GM21423 (cell line): Measurements from ENCODE around the gene MSX2.
"Not testable (repeated sequence)": the region's sequence is repeated elsewhere in the genome, so short reads cannot be mapped to it uniquely, and the experiment has no call there.

Source experiments
- ATAC-seq: cut with Tn5 transposase; IDR thresholded peaks from one replicate; pipeline ENCODE4 v1.9.1; 2021; ENCODE audit warnings: mild to moderate bottlenecking, moderate library complexity; ENCODE audit not compliant: unreplicated experiment

MSX2 gene

DNA sequence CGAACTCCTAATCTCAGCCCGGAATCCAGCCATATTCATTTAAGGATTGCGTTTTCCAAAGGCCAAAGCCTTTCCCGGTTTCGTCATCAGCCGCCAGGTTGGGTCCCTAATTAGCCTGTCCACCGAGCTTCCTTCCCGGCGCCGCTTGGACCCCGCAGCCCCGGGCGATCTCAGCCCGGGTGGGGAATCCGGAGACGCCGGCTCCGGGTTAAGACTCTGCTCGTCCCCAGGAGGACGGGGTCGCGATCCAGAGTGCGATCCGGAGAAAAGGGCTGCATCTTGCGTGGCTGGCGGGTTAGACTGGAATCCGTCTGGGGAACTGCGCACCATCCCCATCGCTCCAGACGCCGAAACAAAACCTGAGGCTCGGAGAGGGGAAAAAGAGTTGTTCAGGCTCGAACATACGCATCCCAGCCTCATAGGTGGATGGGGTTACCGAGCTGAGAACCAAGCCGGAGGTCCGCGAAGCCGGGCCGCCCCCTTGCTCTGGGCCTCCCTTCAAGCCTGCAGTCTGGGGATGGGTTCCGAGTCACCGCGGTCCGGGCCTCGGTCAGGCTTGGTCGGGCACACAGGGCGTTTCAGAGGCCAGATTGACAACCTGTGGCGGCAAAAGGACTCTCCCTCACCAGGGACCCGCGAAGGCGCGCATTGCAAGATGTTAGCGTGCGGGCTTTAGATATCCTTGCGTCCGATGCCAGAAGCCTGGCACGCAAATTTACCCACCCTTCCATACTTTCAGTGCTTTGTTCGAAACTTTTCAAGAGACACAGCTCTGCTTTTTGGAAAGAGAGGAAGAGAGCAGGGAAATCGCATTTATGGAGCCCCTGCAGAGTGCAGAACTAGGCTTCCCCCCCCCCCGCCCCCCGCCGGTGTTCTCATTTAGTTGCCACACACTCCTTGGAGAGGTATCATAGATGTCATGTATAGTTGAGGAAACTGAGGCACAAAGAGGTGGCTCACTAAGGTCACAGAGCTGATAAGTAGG lies 7.9 kb downstream of the MSX2 start:
- ATAC-seq: no peak

DNA sequence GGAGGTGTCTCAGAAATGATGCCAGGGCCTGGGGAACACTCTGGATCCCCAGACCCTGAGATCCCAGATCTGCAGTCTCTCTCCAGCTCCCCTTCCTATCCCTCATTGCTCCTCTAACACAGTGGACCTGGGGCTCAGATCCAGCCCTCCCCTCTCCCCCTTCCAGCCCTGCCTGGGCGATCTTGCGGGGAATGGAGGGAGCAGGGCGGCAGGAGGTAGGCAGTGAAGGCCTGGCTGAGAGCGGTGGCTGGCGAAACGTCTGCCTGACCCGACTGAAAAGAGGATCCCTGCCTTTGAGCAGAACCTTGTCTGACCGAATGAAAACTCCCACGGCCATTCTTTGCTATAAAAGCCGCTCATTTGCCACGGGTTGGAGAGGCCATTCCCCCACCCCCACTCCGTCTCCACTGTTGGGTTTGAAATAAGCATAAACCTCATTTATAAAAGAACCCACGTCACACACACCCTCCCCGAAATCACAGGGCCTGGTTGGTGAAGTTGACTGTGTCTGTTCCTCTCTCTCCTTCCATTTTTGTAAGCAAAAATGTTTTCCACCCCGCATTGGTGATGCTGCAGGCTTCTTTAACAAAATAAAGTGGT lies 8.8 kb downstream of the MSX2 start:
- ATAC-seq: no peak

DNA sequence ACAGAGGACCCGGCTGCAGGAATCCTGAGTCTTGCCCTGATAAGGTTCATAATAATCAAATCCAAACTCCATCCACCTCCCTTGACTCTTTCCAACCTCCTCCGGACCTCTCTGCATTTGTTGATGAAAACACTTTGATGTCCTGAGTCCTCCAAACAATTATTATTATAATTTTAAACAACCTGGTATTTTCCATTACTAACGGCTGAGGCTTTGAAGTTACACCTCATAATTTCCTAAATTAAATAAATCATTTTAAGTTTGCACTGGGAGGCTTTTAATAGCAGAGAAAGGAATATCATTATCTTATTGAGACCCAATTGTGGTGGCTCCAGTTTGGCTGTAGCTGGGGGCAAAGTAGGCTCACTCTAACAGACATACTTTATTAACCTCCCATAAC lies 9.5 kb downstream of the MSX2 start:
- no peak for ATAC-seq

DNA sequence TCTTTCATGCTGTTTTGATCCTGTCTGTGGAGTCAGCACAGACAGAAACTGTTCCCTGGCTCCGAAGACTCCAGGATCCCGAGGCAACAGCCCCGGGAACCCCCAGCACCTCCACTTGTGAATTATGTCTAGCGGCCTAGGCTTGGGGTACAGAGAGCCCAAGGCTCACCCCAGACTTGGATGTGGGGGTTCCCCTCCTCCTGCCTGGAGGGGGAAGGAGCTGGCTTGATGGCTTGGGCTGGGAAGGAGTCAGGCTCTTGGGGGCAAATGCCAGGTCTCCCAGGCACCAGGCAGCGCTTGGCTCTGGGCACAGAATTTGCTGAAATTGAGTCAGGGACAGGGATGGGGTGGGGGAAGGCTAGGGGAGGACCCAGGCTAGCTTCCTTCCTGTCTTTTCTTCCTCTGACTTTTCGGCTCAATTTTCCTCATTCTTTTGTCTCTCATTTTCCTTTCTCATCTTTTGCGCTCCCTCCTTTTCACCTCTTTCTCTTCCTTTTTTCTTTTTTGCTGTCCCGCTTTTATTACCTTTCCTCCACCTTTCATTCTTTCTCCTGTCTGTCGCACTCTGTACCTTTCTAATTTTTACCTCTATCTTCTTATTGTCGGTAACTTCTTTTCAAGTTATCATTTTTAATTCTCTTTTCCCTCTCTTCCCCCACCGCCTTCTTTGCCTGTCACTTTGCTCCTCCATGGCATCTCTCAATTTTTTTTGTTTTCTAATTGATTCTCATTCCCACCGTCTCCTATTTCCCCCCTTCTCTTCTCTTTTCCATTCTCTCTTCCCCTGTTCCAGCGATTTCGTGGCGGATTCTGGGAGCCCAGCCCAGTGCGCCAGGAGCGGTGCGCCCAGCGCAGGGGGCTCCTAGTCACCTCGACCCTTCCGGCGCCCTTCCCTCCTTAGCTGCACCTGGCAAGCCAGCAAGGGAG lies 10.5 kb downstream of the MSX2 start:
- ATAC-seq: no peak

DNA sequence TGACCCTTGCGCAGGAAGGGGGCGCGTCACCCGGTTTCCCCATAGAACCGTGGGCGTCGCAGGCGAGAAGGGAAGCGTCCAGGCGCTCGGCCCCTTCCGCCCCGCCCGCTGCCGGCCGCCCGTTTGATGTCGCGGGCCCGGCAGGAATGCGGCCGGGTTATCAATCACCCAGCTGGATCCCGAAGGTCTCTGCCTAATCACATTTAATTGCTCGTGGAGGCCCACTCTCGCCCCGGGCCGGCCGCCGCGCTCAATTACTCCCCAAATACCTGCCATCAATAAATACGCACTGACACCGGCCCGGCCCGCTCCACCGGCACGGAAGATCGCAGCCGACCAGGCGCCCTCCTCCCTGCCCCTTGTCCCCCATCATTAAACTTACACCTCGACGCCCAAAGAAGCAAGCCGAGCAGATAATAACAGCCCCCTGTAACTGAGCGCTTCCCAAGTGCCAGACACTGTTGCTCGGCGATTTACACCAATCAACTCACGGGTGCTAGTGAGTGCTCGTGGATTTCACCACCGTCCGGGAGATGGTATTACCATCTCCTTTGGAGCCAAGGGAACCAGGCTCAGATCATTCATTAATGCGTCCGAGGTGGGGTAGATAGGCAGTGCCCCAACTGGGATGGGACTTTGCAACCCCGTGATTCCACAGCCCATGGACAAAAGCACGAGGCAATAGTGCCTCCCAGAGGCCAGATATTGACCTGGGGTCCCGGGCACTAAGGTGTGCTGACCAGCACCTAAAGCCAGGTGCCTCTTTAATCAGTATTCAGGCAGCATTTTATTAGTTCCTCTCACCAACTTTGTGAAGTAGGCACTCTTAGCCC lies 11.3 kb downstream of the MSX2 start:
- ATAC-seq: no peak

DNA sequence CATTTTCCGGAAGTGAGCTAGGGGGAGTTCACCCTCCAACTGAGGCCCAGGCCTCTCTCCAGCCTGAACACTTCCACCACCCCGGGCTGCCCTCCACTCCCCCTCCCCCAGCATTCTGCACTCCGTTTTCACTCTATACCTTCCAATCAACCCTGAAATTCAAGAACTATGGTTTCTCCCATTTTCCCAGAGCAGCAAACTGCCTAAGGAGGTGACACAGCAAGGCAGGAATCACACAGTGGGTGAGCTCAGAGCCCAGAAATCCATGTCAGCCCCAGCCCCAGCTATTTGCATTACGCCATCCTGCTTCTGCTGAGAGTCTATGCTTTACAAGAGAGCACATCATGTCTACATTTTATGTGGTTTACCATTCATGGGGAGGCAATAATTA lies 11.9 kb downstream of the MSX2 start:
- ATAC-seq: no peak

DNA sequence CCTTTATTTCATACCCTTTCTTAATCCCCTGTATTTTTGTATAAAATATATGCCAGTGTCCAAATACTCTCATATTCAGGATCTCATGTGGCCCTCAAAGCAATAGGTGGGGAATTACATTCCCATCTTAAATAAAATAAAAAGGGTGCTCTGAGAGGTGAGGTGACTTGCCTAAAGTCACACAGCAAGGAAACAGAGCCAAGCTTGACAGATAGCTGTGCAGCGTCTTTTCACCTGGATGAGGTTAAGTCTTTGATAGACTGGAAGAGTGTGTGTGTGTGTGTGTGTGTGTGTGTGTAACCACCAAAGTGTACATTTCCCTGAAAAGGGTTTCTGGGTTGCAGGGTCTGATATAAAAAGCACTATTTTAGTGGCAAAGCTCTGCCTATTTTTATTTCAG lies 12.4 kb downstream of the MSX2 start:
- ATAC-seq: no peak

DNA sequence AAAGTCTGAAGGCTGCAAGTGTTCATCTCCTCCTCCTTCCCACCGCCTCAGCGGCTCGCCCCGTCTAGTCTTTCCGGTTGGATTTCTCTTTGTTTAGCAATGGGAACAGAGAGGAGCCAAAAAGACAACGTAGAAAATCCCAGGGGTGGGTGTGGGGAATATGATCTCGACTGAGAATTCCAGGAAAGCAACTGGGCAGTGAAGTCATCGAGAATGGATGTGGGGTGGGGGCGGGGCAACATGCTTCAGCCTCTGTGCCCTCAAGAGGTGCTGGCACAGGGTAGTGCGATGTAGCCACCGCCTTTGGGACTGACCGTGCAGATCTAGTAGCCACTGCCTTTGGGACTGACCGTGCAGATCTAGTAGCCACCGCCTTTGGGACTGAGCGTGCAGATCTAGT lies 12.9 kb downstream of the MSX2 start:
- ATAC-seq: no peak

DNA sequence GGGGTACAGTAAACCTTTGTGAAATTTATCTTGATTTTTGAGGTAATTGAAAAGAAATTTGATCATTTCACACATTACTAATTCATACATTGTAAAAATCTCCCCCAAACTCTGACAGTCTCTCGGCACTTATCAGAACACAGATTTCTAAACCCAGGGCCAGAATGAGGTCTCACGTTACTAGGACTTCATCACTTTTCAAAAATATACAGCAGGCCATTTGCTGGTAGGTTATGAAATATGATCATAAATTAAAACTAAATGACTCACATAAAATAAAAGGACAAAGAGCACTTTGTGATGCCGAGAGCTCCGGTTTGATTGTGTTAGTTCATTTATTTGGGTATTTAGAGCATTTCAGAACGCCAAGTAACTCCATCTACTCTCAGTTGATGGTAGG lies 17.0 kb downstream of the MSX2 start:
- no peak for ATAC-seq

DNA sequence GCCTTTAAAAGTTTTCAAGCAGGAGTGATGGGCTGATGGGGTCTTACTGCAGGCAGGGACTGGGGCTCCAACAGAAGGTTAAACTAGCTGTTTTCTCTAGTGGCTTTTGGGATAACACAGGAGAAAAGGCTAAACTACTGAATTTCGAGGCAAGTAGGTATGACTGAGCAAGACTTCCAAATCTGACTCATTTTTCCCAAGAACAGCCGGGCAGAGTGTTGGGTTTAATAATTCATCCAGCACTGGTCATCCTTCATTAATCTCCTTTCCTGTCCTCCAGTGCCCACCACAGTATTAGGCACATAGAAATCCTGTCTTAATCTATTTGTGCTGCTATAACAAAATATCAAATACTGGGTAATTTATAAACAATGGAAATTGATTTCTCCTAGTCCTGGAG lies 20.5 kb downstream of the MSX2 start:
- ATAC-seq: no peak

DNA sequence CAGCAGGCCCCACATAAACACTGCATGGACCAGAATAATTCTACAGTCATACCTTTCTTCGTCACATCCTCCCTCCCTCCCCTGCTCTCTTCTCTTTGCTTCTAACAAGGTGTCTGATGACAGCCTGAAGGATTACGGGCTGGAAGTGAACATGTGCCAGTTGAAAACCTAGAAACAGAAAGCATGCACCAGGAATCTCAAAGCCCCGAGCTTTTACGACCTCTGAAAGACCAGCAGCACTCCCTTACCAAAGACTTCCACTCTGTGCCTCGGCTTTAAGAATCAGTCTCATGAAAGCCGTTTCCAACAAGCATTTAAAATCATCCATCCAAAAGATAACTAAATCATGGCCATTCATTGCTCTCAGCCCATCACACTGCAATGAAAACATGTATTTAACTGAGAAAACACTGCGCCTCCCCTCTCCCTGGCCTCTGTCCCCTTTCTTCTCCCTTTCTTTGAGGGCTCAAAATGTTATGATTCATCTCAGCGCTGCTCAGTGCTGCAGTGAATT lies 21.3 kb downstream of the MSX2 start:
- no peak for ATAC-seq

DNA sequence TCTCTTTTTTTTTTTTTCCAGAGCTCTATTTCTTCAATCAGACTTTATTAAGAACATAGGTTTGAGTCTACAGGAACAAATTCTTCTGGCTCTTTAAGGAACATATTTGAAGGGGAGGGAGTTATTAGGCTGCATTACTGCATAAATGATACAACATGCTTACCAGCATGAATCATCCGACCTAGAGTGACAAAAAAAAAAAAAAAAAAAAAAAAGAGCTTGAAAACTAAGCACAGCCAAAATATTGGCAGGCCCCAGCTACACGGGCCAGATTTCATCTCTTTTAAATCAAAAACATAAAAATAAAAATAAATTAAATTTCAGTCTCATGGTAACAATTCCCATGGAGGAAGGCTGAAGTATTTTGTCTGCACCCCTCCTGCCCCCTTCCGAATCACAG lies 26.3 kb downstream of the MSX2 start:
- ATAC-seq: no peak

DNA sequence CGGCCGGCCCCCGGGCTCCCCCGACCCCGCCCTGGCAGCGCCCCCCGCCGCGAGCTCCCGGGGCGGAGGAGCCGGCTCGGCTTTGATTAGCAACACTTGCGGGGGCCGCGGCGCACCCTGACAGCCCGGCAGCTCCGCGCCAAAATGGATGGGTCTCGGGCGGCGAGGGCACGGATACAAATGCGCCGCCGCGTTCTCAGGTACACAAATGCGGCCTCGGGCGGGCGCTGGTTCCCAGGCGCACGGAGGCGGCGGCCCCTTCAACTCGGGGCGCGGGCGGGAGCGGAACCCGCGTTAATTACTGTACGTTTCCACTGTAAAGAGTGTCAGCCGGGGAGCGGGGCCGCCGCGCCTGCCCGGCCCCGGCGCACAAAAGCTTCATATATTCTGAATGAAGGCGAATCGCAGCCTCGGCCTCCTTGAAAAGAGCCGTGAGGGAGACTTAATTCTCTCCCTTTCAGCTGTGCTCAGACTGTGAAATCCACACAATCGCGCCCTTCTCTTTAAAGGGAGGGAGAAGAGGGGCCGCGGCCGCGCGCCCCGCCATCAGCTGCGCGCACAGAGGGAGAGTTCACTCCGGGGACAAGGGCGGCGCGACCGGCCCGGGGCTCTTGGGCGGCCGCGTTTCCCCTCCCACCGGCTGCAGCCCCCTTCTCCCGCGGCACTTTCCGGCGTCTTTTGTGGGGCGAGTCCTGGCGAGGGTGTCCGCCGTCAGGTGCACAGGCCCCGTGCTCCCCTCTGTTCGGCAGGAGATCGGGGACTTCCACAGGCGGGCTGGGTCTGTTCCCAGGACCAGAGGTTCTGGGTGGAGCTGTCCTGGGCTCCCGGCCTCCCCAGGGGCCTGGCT lies 27.0 kb downstream of the MSX2 start:
- ATAC-seq: no peak

DNA sequence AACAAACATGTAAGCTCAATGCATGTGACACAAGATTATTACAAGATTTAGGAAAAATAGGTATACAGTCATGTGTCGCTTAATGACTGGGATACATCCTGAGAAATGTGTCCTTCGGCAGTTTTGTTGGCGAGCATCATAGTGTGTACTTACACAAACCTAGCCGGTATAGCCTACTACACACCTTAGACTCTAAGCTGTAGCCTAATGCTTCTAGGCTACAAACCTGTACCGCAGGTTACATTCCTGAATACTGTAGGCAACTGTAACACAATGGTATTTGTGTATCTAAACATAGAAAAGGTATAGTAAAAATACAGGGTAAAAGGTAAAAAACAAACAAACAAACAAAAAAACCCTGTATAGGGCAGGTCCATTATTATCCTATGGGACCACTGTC lies 27.7 kb downstream of the MSX2 start:
- no peak for ATAC-seq

DNA sequence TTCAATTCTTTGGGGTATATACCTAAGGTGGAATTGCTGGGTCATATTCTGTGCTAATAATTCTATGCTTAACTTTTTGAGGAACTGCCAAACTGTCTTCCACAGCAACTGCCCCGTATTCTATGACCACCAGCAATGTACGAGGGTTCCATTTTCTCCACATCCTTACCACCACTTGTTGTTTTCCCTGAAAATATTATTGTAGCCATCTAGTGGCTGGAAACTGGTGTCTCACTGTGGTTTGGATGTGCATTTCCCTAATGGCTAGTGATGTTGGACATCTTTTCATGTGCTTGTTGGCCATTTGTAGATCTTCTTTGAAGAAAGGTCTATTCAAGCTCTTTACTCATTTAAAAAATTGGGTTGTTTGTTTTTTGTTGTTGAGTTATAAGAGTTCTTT lies 30.7 kb downstream of the MSX2 start:
- no peak for ATAC-seq

DNA sequence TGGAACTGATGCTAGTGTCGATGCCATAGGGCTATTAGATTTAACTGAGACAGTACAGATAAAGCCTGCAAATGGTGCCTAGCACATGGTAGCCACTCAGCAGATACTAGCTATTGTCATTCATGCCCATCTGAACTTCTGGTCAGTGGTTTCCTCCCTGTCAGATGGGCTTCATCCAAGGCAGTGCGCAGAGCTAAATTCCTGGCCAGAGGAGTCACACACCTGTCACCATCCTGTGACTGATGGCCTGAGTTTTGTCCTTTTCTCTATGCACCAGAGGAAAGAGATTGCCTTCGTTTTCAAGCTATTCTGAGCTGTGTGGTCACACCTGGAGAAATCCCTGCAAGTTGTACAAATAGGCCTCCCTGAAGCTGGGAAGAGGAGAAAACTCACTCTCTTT lies 34.7 kb downstream of the MSX2 start:
- no peak for ATAC-seq

DNA sequence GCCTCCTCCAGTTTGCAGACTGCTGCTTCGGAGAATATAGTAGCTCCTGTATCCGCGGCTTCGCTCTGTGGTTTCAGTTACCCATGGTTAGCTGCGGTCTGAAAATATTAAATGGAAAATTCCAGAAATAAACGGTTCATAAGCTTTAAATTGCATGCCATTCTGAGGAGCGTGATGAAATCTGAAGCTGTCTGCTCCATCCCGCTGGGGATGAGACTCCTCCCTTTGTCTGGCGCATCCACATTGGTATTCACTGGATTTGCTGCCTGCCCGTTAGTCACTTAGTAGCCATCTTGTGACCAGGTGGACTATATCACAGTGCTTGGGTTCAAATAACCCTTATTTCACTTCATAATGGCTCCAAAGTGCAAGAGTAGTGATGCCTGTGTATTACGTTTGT lies 36.3 kb downstream of the MSX2 start:
- ATAC-seq: no peak

DNA sequence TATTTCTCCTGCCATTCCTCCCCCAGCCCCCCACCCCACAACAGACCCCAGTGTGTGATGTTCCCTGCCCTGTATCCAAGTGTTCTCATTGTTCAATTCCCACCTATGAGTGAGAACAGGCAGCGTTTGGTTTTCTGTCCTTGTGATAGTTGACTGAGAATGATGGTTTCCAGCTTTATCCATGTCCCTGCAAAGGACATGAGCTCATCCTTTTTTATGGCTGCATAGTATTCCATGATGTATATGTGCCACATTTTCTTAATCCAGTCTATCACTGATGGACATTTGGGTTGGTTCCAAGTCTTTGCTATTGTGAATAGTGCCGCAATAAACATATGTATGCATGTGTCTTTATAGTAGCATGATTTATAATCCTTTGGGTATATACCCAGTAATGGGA lies 37.0 kb downstream of the MSX2 start:
- ATAC-seq: not testable (repeated sequence)

DNA sequence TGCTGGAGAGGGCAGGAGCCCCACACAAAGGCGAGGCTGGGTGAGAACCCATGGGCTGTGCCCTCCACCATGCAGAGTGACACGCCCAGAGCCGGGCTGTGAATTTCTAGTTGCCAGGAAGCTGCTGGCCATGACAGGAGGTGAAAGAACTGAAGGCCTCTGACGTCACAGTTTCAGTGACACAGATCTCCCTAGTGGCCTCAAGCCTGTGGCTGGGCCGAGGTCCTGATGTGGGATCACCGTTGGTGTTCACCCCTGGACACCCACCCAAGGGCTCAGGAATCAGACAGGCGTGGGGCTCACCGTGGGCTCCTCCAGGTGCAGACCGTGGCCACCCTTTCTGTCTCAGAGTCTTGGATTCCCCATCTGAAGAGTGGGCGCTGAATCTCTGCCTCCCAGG lies 39.9 kb downstream of the MSX2 start:
- no peak for ATAC-seq
